Sigmoid colon (tissue), 4 donors: ENCODE data around the gene COL9A3.

Experiments
- EP300 ChIP-seq, 4 donors: sonication (generic); formaldehyde crosslinking; IDR thresholded peaks; one replicate each; pipeline ENCODE4 v1.6.1; 2017; ENCODE audit warnings: antibody characterized with exemption in 4 of 4
- POLR2A ChIP-seq, 2 donors: fragments of 450-650 bp; IDR thresholded peaks; one replicate each; pipeline ENCODE4 v1.6.1; 2016; ENCODE audit warnings: antibody characterized with exemption in 2 of 2, mild to moderate bottlenecking in 2 of 2, moderate library complexity in 2 of 2

DNA sequence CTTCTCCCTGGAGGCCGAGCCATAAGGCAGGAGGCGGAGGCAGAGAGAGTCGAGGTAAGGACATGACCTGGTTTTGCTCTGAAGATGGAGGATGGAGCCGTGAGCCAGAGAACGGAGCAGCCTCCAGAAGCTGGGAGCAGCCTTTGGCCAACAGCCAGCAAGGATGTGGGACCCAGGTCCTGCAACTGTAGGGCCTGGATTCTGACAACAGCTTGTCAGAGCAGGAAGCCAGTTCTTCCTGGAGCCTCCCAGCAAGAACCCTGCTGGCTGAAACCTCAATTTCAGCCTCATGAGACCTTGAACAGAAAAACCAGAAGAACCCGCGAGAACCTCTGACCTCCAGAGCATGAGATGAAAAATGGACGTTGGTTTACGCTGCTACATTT is 34.0 kb upstream of the COL9A3 start:
- no peak for TF ChIP-seq POLR2A (IDR thresholded peaks at IDR 0.05)
- TF ChIP-seq EP300 (IDR thresholded peaks at IDR 0.05) = no peak
